ENCODE data around the gene CCDC144A.
"Not testable (repeated sequence)": the region's sequence is repeated elsewhere in the genome, so short reads cannot be mapped to it uniquely, and the experiment has no call there.

Gene CCDC144A

GRCh38 chr17:16814439-16814838, 124.4 kb downstream of the CCDC144A start:
- DNase-seq (ENCODE audit: low read depth, low spot score), result no peak
- TF ChIP-seq FOXP2 (optimal IDR thresholded peaks at IDR 0.05; ENCODE audit: control extremely low read depth, extremely low read length, insufficient read depth) (no peak), POLR2AphosphoS5 (IDR thresholded peaks at IDR 0.05; ENCODE audit: borderline replicate concordance, low read depth, low read length) (no peak), EZH2 (IDR thresholded peaks at IDR 0.05) (no peak)
- H3K9ac ChIP-seq (ENCODE audit: insufficient read length), result no peak overlapping the region
- H3K36me3 ChIP-seq (ENCODE audit: insufficient read depth, low read length), result no peaks in the 10 kb centered on the region
- no peak overlapping the region for H3K4me3 ChIP-seq
- H3K9me3 ChIP-seq (ENCODE audit: low read depth, low read length), result no peaks in the 10 kb centered on the region
- no peak overlapping the region for H3K27ac ChIP-seq

GRCh38 chr17:16817201-16817600, 127.2 kb downstream of the CCDC144A start:
- Histone ChIP-seq H3K9ac (ENCODE audit: insufficient read length) (no peak overlapping the region), H3K27ac (no peak overlapping the region), H3K36me3 (ENCODE audit: insufficient read depth, low read length) (no peaks in the 10 kb centered on the region), H3K4me3 (no peak overlapping the region), H3K9me3 (ENCODE audit: low read depth, low read length) (no peaks in the 10 kb centered on the region)
- no peak for DNase-seq (ENCODE audit: low read depth, low spot score)
- TF ChIP-seq POLR2AphosphoS5 (IDR thresholded peaks at IDR 0.05; ENCODE audit: borderline replicate concordance, low read depth, low read length) (no peak), FOXP2 (optimal IDR thresholded peaks at IDR 0.05; ENCODE audit: control extremely low read depth, extremely low read length, insufficient read depth) (no peak), EZH2 (IDR thresholded peaks at IDR 0.05) (no peak)

GRCh38 chr17:16817940-16818339, 127.9 kb downstream of the CCDC144A start:
- H3K9ac ChIP-seq (ENCODE audit: insufficient read length); H3K27ac ChIP-seq: not testable (repeated sequence)

GRCh38 chr17:16818340-16818739, 128.3 kb downstream of the CCDC144A start:
- Histone ChIP-seq H3K27ac (no peak overlapping the region), H3K9me3 (ENCODE audit: low read depth, low read length) (no peaks in the 10 kb centered on the region), H3K4me3 (no peak overlapping the region), H3K36me3 (ENCODE audit: insufficient read depth, low read length) (no peaks in the 10 kb centered on the region), H3K9ac (ENCODE audit: insufficient read length) (no peak overlapping the region)
- no peak for DNase-seq (ENCODE audit: low read depth, low spot score)
- TF ChIP-seq POLR2AphosphoS5 (IDR thresholded peaks at IDR 0.05; ENCODE audit: borderline replicate concordance, low read depth, low read length), result no peak
- TF ChIP-seq FOXP2 (optimal IDR thresholded peaks at IDR 0.05; ENCODE audit: control extremely low read depth, extremely low read length, insufficient read depth), result no peak
- no peak for TF ChIP-seq EZH2 (IDR thresholded peaks at IDR 0.05)

More at GRCh38 chr17:16817940-16818339, 127.9 kb downstream of the CCDC144A start:
- H3K36me3 ChIP-seq (ENCODE audit: insufficient read depth, low read length); H3K9me3 ChIP-seq (ENCODE audit: low read depth, low read length); H3K4me3 ChIP-seq; DNase-seq (ENCODE audit: low read depth, low spot score): not testable (repeated sequence)

GRCh38 chr17:16818821-16819683, 129.0 kb downstream of the CCDC144A start:
- no peak for DNase-seq (ENCODE audit: low read depth, low spot score)
- H3K9me3 ChIP-seq (ENCODE audit: low read depth, low read length), result no peaks in the 10 kb centered on the region
- no peak overlapping the region for H3K9ac ChIP-seq (ENCODE audit: insufficient read length)
- no peaks in the 10 kb centered on the region for H3K36me3 ChIP-seq (ENCODE audit: insufficient read depth, low read length)
- no peak overlapping the region for H3K4me3 ChIP-seq
- H3K27ac ChIP-seq, result no peak overlapping the region
- no peak for TF ChIP-seq FOXP2 (optimal IDR thresholded peaks at IDR 0.05; ENCODE audit: control extremely low read depth, extremely low read length, insufficient read depth)
- TF ChIP-seq EZH2 (IDR thresholded peaks at IDR 0.05), result no peak
- no peak for TF ChIP-seq POLR2AphosphoS5 (IDR thresholded peaks at IDR 0.05; ENCODE audit: borderline replicate concordance, low read depth, low read length)

- no peak for DNase-seq (ENCODE audit: low read depth, low spot score)
- H3K27ac ChIP-seq, result no peak overlapping the region
- no peak overlapping the region for H3K4me3 ChIP-seq
- no peaks in the 10 kb centered on the region for H3K36me3 ChIP-seq (ENCODE audit: insufficient read depth, low read length)
- TF ChIP-seq EZH2 (IDR thresholded peaks at IDR 0.05), result no peak
- no peak for TF ChIP-seq POLR2AphosphoS5 (IDR thresholded peaks at IDR 0.05; ENCODE audit: borderline replicate concordance, low read depth, low read length)
- TF ChIP-seq FOXP2 (optimal IDR thresholded peaks at IDR 0.05; ENCODE audit: control extremely low read depth, extremely low read length, insufficient read depth), result no peak
- no peak overlapping the region for H3K9ac ChIP-seq (ENCODE audit: insufficient read length)
- H3K9me3 ChIP-seq (ENCODE audit: low read depth, low read length), result no peaks in the 10 kb centered on the region
Observed at GRCh38 chr17:16820161-16820877, 130.3 kb downstream of the CCDC144A start.

GRCh38 chr17:16820979-16821543, 131.0 kb downstream of the CCDC144A start:
- Histone ChIP-seq H3K27ac (no peak overlapping the region), H3K4me3 (no peak overlapping the region), H3K9me3 (ENCODE audit: low read depth, low read length) (no peaks in the 10 kb centered on the region), H3K9ac (ENCODE audit: insufficient read length) (no peak overlapping the region), H3K36me3 (ENCODE audit: insufficient read depth, low read length) (no peaks in the 10 kb centered on the region)
- DNase-seq (ENCODE audit: low read depth, low spot score), result no peak
- TF ChIP-seq FOXP2 (optimal IDR thresholded peaks at IDR 0.05; ENCODE audit: control extremely low read depth, extremely low read length, insufficient read depth) (no peak), POLR2AphosphoS5 (IDR thresholded peaks at IDR 0.05; ENCODE audit: borderline replicate concordance, low read depth, low read length) (no peak), EZH2 (IDR thresholded peaks at IDR 0.05) (no peak)

- not testable (repeated sequence) for H3K36me3 ChIP-seq (ENCODE audit: insufficient read depth, low read length); H3K27ac ChIP-seq; H3K9ac ChIP-seq (ENCODE audit: insufficient read length); H3K4me3 ChIP-seq; DNase-seq (ENCODE audit: low read depth, low spot score); H3K9me3 ChIP-seq (ENCODE audit: low read depth, low read length)
Observed at GRCh38 chr17:16822133-16822532, 132.1 kb downstream of the CCDC144A start.

GRCh38 chr17:16823768-16824406, 133.8 kb downstream of the CCDC144A start:
- H3K9ac ChIP-seq (ENCODE audit: insufficient read length); H3K36me3 ChIP-seq (ENCODE audit: insufficient read depth, low read length); H3K4me3 ChIP-seq; DNase-seq (ENCODE audit: low read depth, low spot score); H3K9me3 ChIP-seq (ENCODE audit: low read depth, low read length); H3K27ac ChIP-seq: not testable (repeated sequence)

Data from SK-N-MC (cell line).